ENCODE results near the gene CFTR. TPM values are rescaled to one million over a fixed set of nuclear protein-coding genes. Genes with fewer than 3 reads are reported as not detected.

Gene CFTR
- total RNA-seq, 2 donors from 2014 or later, result 2.0 to 3.5 TPM

- Mint-ChIP-seq H3K27ac (no peak overlapping the region), H3K36me3 (ENCODE audit: low read depth) (no peaks in the 10 kb centered on the region), H3K4me1 (peaks cover 36% of the 10 kb centered on the region), H3K27me3 (ENCODE audit: insufficient read depth) (no peaks in the 10 kb centered on the region), H3K9me3 (no peaks in the 10 kb centered on the region), H3K4me3 (no peak overlapping the region)
- TF ChIP-seq, protein P1, sequence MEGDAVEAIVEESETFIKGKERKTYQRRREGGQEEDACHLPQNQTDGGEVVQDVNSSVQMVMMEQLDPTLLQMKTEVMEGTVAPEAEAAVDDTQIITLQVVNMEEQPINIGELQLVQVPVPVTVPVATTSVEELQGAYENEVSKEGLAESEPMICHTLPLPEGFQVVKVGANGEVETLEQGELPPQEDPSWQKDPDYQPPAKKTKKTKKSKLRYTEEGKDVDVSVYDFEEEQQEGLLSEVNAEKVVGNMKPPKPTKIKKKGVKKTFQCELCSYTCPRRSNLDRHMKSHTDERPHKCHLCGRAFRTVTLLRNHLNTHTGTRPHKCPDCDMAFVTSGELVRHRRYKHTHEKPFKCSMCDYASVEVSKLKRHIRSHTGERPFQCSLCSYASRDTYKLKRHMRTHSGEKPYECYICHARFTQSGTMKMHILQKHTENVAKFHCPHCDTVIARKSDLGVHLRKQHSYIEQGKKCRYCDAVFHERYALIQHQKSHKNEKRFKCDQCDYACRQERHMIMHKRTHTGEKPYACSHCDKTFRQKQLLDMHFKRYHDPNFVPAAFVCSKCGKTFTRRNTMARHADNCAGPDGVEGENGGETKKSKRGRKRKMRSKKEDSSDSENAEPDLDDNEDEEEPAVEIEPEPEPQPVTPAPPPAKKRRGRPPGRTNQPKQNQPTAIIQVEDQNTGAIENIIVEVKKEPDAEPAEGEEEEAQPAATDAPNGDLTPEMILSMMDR (conservative IDR thresholded peaks at IDR 0.05), result no peak
- no peak overlapping the region for H3K27ac ChIP-seq (ENCODE audit: low read depth, low read length)
- H3K4me1 ChIP-seq (ENCODE audit: control insufficient read depth, insufficient read depth, low read length), result peaks cover 2% of the 10 kb centered on the region
- no peak overlapping the region for H3K4me3 ChIP-seq (ENCODE audit: low read length)
- no peaks in the 10 kb centered on the region for H3K27me3 ChIP-seq (ENCODE audit: control insufficient read depth, insufficient read depth, low read length, poor library complexity, severe bottlenecking)
- no peak for DNase-seq
- 100% methylated on average over 1 of the region's 1 CpG; no CpG with 5 or more reads in 1 of the 2 experiments for WGBS, 2 experiments (ENCODE audit: insufficient coverage in 1 of 2, insufficient read length in 1 of 2)
- no peaks in the 10 kb centered on the region for H3K9me3 ChIP-seq (ENCODE audit: control insufficient read depth, low read length)
- H3K36me3 ChIP-seq (ENCODE audit: control insufficient read depth, insufficient read depth, low read length), result no peaks in the 10 kb centered on the region
- H3K9ac ChIP-seq (ENCODE audit: extremely low read depth, low read length, poor library complexity, severe bottlenecking), result no peak overlapping the region
Measured at GRCh38 chr7:117672453-117672852, 192.6 kb downstream of the CFTR start.

DNA sequence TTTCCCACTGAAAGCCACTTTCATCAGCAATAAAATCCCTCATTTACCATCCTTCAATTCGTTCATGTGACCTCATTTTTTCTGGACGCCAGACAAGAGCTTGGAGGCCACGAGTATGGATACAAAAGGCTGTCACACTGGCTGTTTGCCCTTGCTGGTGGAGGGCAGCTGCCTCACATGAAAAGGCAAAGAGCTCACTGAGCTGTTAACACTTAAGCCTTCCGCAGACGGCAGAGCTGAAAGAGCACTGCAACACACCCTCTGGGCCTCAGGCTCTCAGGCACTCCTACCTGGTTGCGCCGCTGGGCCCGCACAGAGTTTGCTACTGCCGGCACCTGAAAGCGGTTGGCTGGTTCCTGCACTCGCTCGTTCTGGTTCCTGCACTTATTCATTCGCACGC, 193.5 kb downstream of the CFTR start:
- Histone ChIP-seq H3K4me3 (ENCODE audit: low read length) (no peak overlapping the region), H3K36me3 (ENCODE audit: control insufficient read depth, insufficient read depth, low read length) (no peaks in the 10 kb centered on the region), H3K27me3 (ENCODE audit: control insufficient read depth, insufficient read depth, low read length, poor library complexity, severe bottlenecking) (no peaks in the 10 kb centered on the region), H3K4me1 (ENCODE audit: control insufficient read depth, insufficient read depth, low read length) (peaks cover 2% of the 10 kb centered on the region), H3K9ac (ENCODE audit: extremely low read depth, low read length, poor library complexity, severe bottlenecking) (no peak overlapping the region), H3K27ac (ENCODE audit: low read depth, low read length) (no peak overlapping the region), H3K9me3 (ENCODE audit: control insufficient read depth, low read length) (no peaks in the 10 kb centered on the region)
- Mint-ChIP-seq H3K4me3 (peak overlapping the region; percentile 42), H3K9me3 (no peaks in the 10 kb centered on the region), H3K36me3 (ENCODE audit: low read depth) (no peaks in the 10 kb centered on the region), H3K27ac (peak overlapping the region; percentile 78), H3K27me3 (ENCODE audit: insufficient read depth) (no peaks in the 10 kb centered on the region), H3K4me1 (peaks cover 36% of the 10 kb centered on the region)
- TF ChIP-seq, protein P1 (conservative IDR thresholded peaks at IDR 0.05), result no peak
- DNase-seq, result peak; percentile 87
- WGBS, 2 experiments (ENCODE audit: insufficient coverage in 1 of 2, insufficient read length in 1 of 2), result 62 to 70% methylated on average over 6 to 14 of the region's 14 CpGs

DNA sequence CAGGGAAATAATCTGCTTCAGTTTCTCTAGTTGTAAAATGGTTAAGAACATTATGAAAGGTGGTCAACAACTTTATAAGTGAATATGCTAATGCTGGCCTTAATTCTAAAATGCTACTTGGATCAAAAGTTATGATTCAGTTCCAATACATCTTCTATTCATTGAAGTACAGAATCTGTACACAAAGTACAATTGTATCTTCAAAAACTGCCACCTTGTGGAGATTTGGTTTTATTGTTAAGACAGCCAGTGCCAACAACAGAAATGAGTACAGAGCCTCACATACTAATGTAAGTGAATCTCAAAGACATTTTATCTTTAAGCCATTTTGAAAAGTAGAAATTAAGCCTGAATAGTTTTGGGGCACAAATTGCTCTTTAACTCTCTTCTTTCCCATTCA, 194.0 kb downstream of the CFTR start:
- Mint-ChIP-seq H3K27ac (peak overlapping the region; percentile 78), H3K27me3 (ENCODE audit: insufficient read depth) (no peaks in the 10 kb centered on the region), H3K4me3 (peak overlapping the region; percentile 42), H3K4me1 (peaks cover 36% of the 10 kb centered on the region), H3K9me3 (no peaks in the 10 kb centered on the region), H3K36me3 (ENCODE audit: low read depth) (no peaks in the 10 kb centered on the region)
- DNase-seq, result no peak
- Histone ChIP-seq H3K9me3 (ENCODE audit: control insufficient read depth, low read length) (no peaks in the 10 kb centered on the region), H3K9ac (ENCODE audit: extremely low read depth, low read length, poor library complexity, severe bottlenecking) (no peak overlapping the region), H3K4me1 (ENCODE audit: control insufficient read depth, insufficient read depth, low read length) (peaks cover 2% of the 10 kb centered on the region), H3K4me3 (ENCODE audit: low read length) (no peak overlapping the region), H3K27ac (ENCODE audit: low read depth, low read length) (no peak overlapping the region), H3K27me3 (ENCODE audit: control insufficient read depth, insufficient read depth, low read length, poor library complexity, severe bottlenecking) (no peaks in the 10 kb centered on the region), H3K36me3 (ENCODE audit: control insufficient read depth, insufficient read depth, low read length) (no peaks in the 10 kb centered on the region)
- TF ChIP-seq, protein P1 (conservative IDR thresholded peaks at IDR 0.05), result peak; percentile 55
